ENCODE results near the gene CCDC57. TPM values are rescaled to one million over a fixed set of nuclear protein-coding genes. Genes with fewer than 3 reads are reported as not detected.

CCDC57 gene
- total and polyA plus RNA-seq, 9 of the 15 experiments (the other 6 are each of a cell fraction or from before 2014, with no cell fraction given), result 0.83 to 36.2 (median 13.6) TPM

DNA sequence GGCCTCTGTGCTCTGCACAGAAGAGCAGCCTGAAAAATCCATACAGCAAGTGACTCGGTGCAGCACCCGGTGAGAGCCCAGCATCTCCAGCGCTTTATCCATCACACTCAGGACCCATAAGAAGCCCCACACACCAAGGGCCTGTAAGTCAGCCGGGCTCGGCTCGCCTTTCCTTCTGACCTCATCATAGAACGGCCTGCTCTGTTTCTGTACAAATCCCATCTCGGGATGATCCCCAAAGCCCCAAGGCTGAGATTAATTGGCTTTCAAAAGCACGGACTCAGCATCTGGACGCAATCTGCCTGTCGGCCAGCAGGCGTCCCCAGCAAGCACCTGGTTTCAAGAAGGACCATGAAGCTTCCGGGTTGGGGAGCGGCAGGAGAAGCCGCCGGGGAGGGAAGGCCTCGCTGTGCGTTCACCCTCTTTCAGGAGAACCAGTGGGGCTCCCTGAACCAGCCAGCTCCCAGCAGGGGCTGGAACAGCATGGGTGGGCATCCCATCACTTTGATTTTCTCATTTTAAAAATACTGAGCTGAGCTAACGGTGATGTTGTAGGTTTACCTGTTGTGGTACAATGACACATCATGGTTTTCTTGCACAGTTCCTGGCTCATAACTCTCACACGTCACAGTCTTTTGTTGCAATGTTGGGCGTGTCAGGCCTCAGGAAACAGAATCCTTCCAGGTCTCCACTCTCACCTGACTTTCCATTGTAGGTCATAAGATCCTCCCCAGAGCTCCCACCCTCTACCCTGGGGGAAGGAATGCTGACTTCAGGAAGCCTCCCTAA lies 6.7 kb downstream of the CCDC57 start (continued):
- TF ChIP-seq RNF2 (IDR thresholded peaks at IDR 0.05) (no peak), TFAM (CRISPR knock-in tag; conservative IDR thresholded peaks at IDR 0.05) (no peak), CREB3 (tag; conservative IDR thresholded peaks at IDR 0.05; ENCODE audit: low read depth) (peak; percentile 89), SNAPC5 (CRISPR knock-in tag; IDR thresholded peaks at IDR 0.05) (no peak), POLR2G (IDR thresholded peaks at IDR 0.05; ENCODE audit: low read depth, low read length) (peak; percentile 78), TCF3 (CRISPR knock-in tag; IDR thresholded peaks at IDR 0.05) (no peak; the same call in 1 of the 2 replicates), YY1 (IDR thresholded peaks at IDR 0.05; ENCODE audit: borderline replicate concordance in 1 of 3, control insufficient read depth in 1 of 3, extremely low read depth in 1 of 3, insufficient read depth in 3 of 3, insufficient read length in 1 of 3, insufficient replicate concordance in 2 of 3, low read depth in 1 of 3, low read length in 2 of 3) (peak in 2 of 3 experiments; percentile 27 to 36), MAFG (tag; conservative IDR thresholded peaks at IDR 0.05) (peak; percentile 67), POLR2A (conservative IDR thresholded peaks at IDR 0.05) (peak; percentile 82), RBM14 (IDR thresholded peaks at IDR 0.05; ENCODE audit: borderline replicate concordance, insufficient read depth, low read depth, low read length) (no peak), ZFP1 (CRISPR knock-in tag; IDR thresholded peaks at IDR 0.05) (no peak)
- TF ChIP-seq, protein P1, sequence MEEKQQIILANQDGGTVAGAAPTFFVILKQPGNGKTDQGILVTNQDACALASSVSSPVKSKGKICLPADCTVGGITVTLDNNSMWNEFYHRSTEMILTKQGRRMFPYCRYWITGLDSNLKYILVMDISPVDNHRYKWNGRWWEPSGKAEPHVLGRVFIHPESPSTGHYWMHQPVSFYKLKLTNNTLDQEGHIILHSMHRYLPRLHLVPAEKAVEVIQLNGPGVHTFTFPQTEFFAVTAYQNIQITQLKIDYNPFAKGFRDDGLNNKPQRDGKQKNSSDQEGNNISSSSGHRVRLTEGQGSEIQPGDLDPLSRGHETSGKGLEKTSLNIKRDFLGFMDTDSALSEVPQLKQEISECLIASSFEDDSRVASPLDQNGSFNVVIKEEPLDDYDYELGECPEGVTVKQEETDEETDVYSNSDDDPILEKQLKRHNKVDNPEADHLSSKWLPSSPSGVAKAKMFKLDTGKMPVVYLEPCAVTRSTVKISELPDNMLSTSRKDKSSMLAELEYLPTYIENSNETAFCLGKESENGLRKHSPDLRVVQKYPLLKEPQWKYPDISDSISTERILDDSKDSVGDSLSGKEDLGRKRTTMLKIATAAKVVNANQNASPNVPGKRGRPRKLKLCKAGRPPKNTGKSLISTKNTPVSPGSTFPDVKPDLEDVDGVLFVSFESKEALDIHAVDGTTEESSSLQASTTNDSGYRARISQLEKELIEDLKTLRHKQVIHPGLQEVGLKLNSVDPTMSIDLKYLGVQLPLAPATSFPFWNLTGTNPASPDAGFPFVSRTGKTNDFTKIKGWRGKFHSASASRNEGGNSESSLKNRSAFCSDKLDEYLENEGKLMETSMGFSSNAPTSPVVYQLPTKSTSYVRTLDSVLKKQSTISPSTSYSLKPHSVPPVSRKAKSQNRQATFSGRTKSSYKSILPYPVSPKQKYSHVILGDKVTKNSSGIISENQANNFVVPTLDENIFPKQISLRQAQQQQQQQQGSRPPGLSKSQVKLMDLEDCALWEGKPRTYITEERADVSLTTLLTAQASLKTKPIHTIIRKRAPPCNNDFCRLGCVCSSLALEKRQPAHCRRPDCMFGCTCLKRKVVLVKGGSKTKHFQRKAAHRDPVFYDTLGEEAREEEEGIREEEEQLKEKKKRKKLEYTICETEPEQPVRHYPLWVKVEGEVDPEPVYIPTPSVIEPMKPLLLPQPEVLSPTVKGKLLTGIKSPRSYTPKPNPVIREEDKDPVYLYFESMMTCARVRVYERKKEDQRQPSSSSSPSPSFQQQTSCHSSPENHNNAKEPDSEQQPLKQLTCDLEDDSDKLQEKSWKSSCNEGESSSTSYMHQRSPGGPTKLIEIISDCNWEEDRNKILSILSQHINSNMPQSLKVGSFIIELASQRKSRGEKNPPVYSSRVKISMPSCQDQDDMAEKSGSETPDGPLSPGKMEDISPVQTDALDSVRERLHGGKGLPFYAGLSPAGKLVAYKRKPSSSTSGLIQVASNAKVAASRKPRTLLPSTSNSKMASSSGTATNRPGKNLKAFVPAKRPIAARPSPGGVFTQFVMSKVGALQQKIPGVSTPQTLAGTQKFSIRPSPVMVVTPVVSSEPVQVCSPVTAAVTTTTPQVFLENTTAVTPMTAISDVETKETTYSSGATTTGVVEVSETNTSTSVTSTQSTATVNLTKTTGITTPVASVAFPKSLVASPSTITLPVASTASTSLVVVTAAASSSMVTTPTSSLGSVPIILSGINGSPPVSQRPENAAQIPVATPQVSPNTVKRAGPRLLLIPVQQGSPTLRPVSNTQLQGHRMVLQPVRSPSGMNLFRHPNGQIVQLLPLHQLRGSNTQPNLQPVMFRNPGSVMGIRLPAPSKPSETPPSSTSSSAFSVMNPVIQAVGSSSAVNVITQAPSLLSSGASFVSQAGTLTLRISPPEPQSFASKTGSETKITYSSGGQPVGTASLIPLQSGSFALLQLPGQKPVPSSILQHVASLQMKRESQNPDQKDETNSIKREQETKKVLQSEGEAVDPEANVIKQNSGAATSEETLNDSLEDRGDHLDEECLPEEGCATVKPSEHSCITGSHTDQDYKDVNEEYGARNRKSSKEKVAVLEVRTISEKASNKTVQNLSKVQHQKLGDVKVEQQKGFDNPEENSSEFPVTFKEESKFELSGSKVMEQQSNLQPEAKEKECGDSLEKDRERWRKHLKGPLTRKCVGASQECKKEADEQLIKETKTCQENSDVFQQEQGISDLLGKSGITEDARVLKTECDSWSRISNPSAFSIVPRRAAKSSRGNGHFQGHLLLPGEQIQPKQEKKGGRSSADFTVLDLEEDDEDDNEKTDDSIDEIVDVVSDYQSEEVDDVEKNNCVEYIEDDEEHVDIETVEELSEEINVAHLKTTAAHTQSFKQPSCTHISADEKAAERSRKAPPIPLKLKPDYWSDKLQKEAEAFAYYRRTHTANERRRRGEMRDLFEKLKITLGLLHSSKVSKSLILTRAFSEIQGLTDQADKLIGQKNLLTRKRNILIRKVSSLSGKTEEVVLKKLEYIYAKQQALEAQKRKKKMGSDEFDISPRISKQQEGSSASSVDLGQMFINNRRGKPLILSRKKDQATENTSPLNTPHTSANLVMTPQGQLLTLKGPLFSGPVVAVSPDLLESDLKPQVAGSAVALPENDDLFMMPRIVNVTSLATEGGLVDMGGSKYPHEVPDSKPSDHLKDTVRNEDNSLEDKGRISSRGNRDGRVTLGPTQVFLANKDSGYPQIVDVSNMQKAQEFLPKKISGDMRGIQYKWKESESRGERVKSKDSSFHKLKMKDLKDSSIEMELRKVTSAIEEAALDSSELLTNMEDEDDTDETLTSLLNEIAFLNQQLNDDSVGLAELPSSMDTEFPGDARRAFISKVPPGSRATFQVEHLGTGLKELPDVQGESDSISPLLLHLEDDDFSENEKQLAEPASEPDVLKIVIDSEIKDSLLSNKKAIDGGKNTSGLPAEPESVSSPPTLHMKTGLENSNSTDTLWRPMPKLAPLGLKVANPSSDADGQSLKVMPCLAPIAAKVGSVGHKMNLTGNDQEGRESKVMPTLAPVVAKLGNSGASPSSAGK (IDR thresholded peaks at IDR 0.05), result no peak
